Tibial nerve (tissue), 4 donors: ENCODE data around the gene GALNT18.

Experiments used
- EP300 ChIP-seq, 2 donors: sonication (generic); formaldehyde crosslinking; IDR thresholded peaks; one replicate each; pipeline ENCODE4 v1.6.1; 2017; ENCODE audit warnings: antibody characterized with exemption in 2 of 2, mild to moderate bottlenecking in 1 of 2
- POLR2A ChIP-seq, 2 donors: fragments of 450-650 bp; IDR thresholded peaks; one replicate each; pipeline ENCODE4 v1.6.1; 2017; ENCODE audit warnings: antibody characterized with exemption in 2 of 2, mild to moderate bottlenecking in 2 of 2, moderate library complexity in 2 of 2
- TF ChIP-seq, protein P1 (sequence below), 5 experiments: fragments of 200-600 bp in 3 of 5; fragments of 450-650 bp in 2 of 5; sonication (generic) in 3 of 5; IDR thresholded peaks; one replicate each; pipeline ENCODE4 v1.5.1; 2016 to 2019; ENCODE audit warnings: antibody characterized with exemption in 5 of 5, mild to moderate bottlenecking in 3 of 5, moderate library complexity in 2 of 5

DNA sequence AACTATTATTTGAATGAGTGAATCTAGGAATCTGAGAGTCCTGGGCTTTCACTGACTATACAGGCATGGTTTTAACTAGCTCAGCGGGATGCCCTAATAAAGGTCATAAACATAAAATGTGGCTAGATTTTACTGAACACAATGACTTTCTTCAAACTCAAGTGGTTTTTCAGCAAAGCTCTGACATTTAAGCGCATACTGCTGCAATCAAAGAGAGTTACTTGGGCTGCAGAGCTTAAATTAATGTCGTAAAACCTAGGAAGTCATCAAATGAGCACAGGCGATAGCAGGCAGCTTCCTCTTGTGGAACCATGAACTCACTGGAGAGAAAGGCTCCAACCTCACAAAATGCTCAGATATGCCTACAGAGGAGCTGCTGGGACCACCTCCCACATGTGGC, 275.5 kb downstream of the GALNT18 start:
- TF ChIP-seq, protein P1, sequence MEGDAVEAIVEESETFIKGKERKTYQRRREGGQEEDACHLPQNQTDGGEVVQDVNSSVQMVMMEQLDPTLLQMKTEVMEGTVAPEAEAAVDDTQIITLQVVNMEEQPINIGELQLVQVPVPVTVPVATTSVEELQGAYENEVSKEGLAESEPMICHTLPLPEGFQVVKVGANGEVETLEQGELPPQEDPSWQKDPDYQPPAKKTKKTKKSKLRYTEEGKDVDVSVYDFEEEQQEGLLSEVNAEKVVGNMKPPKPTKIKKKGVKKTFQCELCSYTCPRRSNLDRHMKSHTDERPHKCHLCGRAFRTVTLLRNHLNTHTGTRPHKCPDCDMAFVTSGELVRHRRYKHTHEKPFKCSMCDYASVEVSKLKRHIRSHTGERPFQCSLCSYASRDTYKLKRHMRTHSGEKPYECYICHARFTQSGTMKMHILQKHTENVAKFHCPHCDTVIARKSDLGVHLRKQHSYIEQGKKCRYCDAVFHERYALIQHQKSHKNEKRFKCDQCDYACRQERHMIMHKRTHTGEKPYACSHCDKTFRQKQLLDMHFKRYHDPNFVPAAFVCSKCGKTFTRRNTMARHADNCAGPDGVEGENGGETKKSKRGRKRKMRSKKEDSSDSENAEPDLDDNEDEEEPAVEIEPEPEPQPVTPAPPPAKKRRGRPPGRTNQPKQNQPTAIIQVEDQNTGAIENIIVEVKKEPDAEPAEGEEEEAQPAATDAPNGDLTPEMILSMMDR (IDR thresholded peaks at IDR 0.05), result no peak
- TF ChIP-seq EP300 (IDR thresholded peaks at IDR 0.05), result no peak
- no peak for TF ChIP-seq POLR2A (IDR thresholded peaks at IDR 0.05)
